HCT116 (cell line): ENCODE results near the gene DEPDC5.

Source experiments
- REST ChIP-seq: IDR thresholded peaks from 2 replicates; pipeline ENCODE4 v1.6.1; 2012; ENCODE audit warnings: low read depth
- SIN3A ChIP-seq: IDR thresholded peaks from 2 replicates; pipeline ENCODE4 v1.6.1; 2012; ENCODE audit warnings: low read depth
- TF ChIP-seq, protein P1 (sequence below), 3 experiments: fragments of 200-600 bp in 1 of 3; sonication (generic) in 1 of 3; IDR thresholded peaks in 2 of 3; conservative IDR thresholded peaks in 1 of 3; 2 replicates each; pipeline ENCODE4 v1.5.1; 2012 to 2017; ENCODE audit warnings: low read depth in 2 of 3, low read length in 2 of 3, antibody characterized with exemption in 1 of 3, borderline replicate concordance in 1 of 3, control low read depth in 1 of 3, mild to moderate bottlenecking in 1 of 3, mixed read lengths in 1 of 3, mixed run types in 1 of 3, moderate library complexity in 1 of 3; ENCODE audit not compliant: insufficient read depth in 1 of 3

DNA sequence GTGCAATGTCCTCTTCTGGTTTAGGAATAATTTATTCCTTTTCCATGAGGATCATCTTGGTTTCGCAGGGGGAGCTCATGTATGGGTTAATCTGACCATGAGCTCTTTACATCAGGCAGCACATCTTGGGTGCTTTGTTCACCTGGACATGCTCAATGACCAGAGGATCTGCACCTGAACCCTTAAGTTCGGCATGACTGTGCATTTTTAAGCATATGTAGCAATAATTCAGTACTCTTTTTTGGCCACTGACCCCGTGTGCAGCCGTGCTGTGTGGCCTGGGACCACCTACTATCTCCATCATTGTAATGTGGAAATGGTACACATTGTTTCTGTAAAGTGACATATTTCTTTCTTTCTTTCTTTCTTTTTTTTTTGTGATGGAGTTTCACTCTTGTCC is 62.9 kb downstream of the DEPDC5 start:
- TF ChIP-seq REST (no peak), SIN3A (no peak)
- TF ChIP-seq, protein P1, sequence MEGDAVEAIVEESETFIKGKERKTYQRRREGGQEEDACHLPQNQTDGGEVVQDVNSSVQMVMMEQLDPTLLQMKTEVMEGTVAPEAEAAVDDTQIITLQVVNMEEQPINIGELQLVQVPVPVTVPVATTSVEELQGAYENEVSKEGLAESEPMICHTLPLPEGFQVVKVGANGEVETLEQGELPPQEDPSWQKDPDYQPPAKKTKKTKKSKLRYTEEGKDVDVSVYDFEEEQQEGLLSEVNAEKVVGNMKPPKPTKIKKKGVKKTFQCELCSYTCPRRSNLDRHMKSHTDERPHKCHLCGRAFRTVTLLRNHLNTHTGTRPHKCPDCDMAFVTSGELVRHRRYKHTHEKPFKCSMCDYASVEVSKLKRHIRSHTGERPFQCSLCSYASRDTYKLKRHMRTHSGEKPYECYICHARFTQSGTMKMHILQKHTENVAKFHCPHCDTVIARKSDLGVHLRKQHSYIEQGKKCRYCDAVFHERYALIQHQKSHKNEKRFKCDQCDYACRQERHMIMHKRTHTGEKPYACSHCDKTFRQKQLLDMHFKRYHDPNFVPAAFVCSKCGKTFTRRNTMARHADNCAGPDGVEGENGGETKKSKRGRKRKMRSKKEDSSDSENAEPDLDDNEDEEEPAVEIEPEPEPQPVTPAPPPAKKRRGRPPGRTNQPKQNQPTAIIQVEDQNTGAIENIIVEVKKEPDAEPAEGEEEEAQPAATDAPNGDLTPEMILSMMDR (IDR thresholded peaks at IDR 0.05 in 2 of 3, conservative IDR thresholded peaks at IDR 0.05 in 1 of 3; ENCODE audit: borderline replicate concordance in 1 of 3, insufficient read depth in 1 of 3, low read depth in 2 of 3, low read length in 2 of 3) = no peak
